KMS-11 (cell line): ENCODE data around the gene LRRFIP1.

Experiments
- H2AFZ ChIP-seq: fragments of 200-600 bp; sonication (generic); 2 replicates; pipeline ENCODE4 v1.6.1; 2016; ENCODE audit warnings: antibody characterized with exemption, mixed run types, low read depth
- H3K27ac ChIP-seq: fragments of 200-600 bp; sonication (generic); 2 replicates; pipeline ENCODE4 v1.6.1; 2016; ENCODE audit warnings: mild to moderate bottlenecking, mixed run types
- H3K27me3 ChIP-seq: fragments of 200-600 bp; sonication (generic); 2 replicates; pipeline ENCODE4 v1.6.1; 2017; ENCODE audit warnings: mild to moderate bottlenecking, low read depth, mixed run types, moderate library complexity; ENCODE audit not compliant: insufficient read depth
- H3K36me3 ChIP-seq: fragments of 200-600 bp; sonication (generic); 2 replicates; pipeline ENCODE4 v1.6.1; 2017; ENCODE audit warnings: mild to moderate bottlenecking, mixed run types; ENCODE audit not compliant: insufficient read depth
- H3K4me1 ChIP-seq: fragments of 200-600 bp; sonication (generic); 2 replicates; pipeline ENCODE4 v1.6.1; 2016; ENCODE audit warnings: mild to moderate bottlenecking, low read depth, mixed run types; ENCODE audit not compliant: poor library complexity, severe bottlenecking
- H3K4me2 ChIP-seq: fragments of 200-600 bp; sonication (generic); 2 replicates; pipeline ENCODE4 v1.7.0; 2016; ENCODE audit warnings: mild to moderate bottlenecking, mixed run types
- H3K4me3 ChIP-seq: fragments of 200-600 bp; sonication (generic); IDR thresholded peaks from 2 replicates; pipeline ENCODE4 v1.6.1; 2017; ENCODE audit warnings: low read depth, low read length, mixed read lengths; ENCODE audit not compliant: insufficient read depth
- H3K79me2 ChIP-seq: fragments of 200-600 bp; sonication (generic); 2 replicates; pipeline ENCODE4 v1.6.1; 2016; ENCODE audit warnings: low read depth, mixed run types; ENCODE audit not compliant: insufficient read depth
- H3K9ac ChIP-seq: fragments of 200-600 bp; sonication (generic); 2 replicates; pipeline ENCODE4 v1.6.1; 2016; ENCODE audit warnings: mild to moderate bottlenecking, mixed run types
- H4K20me1 ChIP-seq: fragments of 200-600 bp; sonication (generic); 2 replicates; pipeline ENCODE4 v1.6.1; 2016; ENCODE audit warnings: mild to moderate bottlenecking, mixed run types; ENCODE audit not compliant: insufficient read depth
- CTCF ChIP-seq: fragments of 200-600 bp; sonication (generic); conservative IDR thresholded peaks from 2 replicates; pipeline ENCODE4 v1.6.1; 2017; ENCODE audit warnings: low read depth, mild to moderate bottlenecking, antibody characterized with exemption, low read length, moderate library complexity, mixed read lengths

Gene LRRFIP1

GRCh38 chr2:237729681-237730475 is 102.5 kb downstream of the LRRFIP1 start:
- peaks cover 60% of the 10 kb centered on the region for H3K79me2 ChIP-seq
- H3K4me1 ChIP-seq: peaks cover 8% of the 10 kb centered on the region
- TF ChIP-seq CTCF: no peak
- no peak overlapping the region for H3K27ac ChIP-seq
- H3K4me2 ChIP-seq: no peak overlapping the region
- no peak overlapping the region for H2AFZ ChIP-seq
- no peak overlapping the region for H3K9ac ChIP-seq
- H3K27me3 ChIP-seq: no peaks in the 10 kb centered on the region
- no peaks in the 10 kb centered on the region for H3K36me3 ChIP-seq
- H4K20me1 ChIP-seq: 0 out of 2 replicates have a peak, but pooled peaks cover 12% of the 10 kb centered on the region
- no peak overlapping the region for H3K4me3 ChIP-seq

- no peaks in the 10 kb centered on the region; the same call in 1 of the 2 replicates for H3K36me3 ChIP-seq
- peaks cover 58% of the 10 kb centered on the region for H3K79me2 ChIP-seq
- no peak overlapping the region for H3K4me2 ChIP-seq
- H3K4me1 ChIP-seq: no peaks in the 10 kb centered on the region
- H2AFZ ChIP-seq: no peak overlapping the region
- no peak for TF ChIP-seq CTCF
- H3K27ac ChIP-seq: no peak overlapping the region
- no peaks in the 10 kb centered on the region for H3K27me3 ChIP-seq
- H4K20me1 ChIP-seq: 0 out of 2 replicates have a peak, but pooled peaks cover 7% of the 10 kb centered on the region
- H3K4me3 ChIP-seq: no peak overlapping the region
- H3K9ac ChIP-seq: no peak overlapping the region
Measured at GRCh38 chr2:237731663-237732062, 104.3 kb downstream of the LRRFIP1 start.

- H3K36me3 ChIP-seq: no peaks in the 10 kb centered on the region; the same call in 1 of the 2 replicates
- no peak overlapping the region for H3K9ac ChIP-seq
- H3K79me2 ChIP-seq: peaks cover 54% of the 10 kb centered on the region
- no peak overlapping the region for H3K27ac ChIP-seq
- H3K27me3 ChIP-seq: no peaks in the 10 kb centered on the region
- no peak overlapping the region for H3K4me2 ChIP-seq
- 0 out of 2 replicates have a peak, but pooled peaks cover 5% of the 10 kb centered on the region for H4K20me1 ChIP-seq
- H3K4me1 ChIP-seq: no peaks in the 10 kb centered on the region
- TF ChIP-seq CTCF: no peak
- H2AFZ ChIP-seq: no peak overlapping the region
- no peak overlapping the region for H3K4me3 ChIP-seq
Measured at GRCh38 chr2:237732070-237732469, 104.7 kb downstream of the LRRFIP1 start.

GRCh38 chr2:237732790-237733381 is 105.5 kb downstream of the LRRFIP1 start:
- H3K79me2 ChIP-seq: peaks cover 51% of the 10 kb centered on the region

More at GRCh38 chr2:237732790-237733381, 105.5 kb downstream of the LRRFIP1 start:
- TF ChIP-seq CTCF: no peak
- Histone ChIP-seq H3K27ac (no peak overlapping the region), H3K4me1 (no peaks in the 10 kb centered on the region), H2AFZ (no peak overlapping the region), H3K27me3 (no peaks in the 10 kb centered on the region), H3K4me2 (no peak overlapping the region), H3K36me3 (no peaks in the 10 kb centered on the region; the same call in 1 of the 2 replicates), H4K20me1 (0 out of 2 replicates have a peak, but pooled peaks cover 5% of the 10 kb centered on the region), H3K9ac (no peak overlapping the region), H3K4me3 (no peak overlapping the region)
